ENCODE measurements around the gene PLA2G6. TPM values are rescaled to one million over a fixed set of nuclear protein-coding genes. Genes with fewer than 3 reads are reported as not detected.
A peak's percentile ranks its signal among the peaks of the same experiment; 100 is the strongest.

The PLA2G6 gene
- total and polyA plus RNA-seq, 2 of the 13 experiments (the other 11 are each of a cell fraction or from before 2014, with no cell fraction given) = 4.8 to 11.5 TPM

GRCh38 chr22:38110008-38110862 lies 71.4 kb downstream of the PLA2G6 start, which contains the start of gene BAIAP2L2 (continued):
- TF ChIP-seq NCOA1 (CRISPR knock-in tag; IDR thresholded peaks at IDR 0.05) (no peak), SNAI1 (CRISPR knock-in tag; IDR thresholded peaks at IDR 0.05; ENCODE audit: borderline replicate concordance) (no peak), ZNF367 (CRISPR knock-in tag; IDR thresholded peaks at IDR 0.05; ENCODE audit: borderline replicate concordance) (no peak), TERF1 (CRISPR knock-in tag; IDR thresholded peaks at IDR 0.05) (no peak), CHD2 (IDR thresholded peaks at IDR 0.05; ENCODE audit: low read depth, low read length) (no peak), ZBTB10 (CRISPR knock-in tag; IDR thresholded peaks at IDR 0.05; ENCODE audit: borderline replicate concordance) (no peak), XRCC5 (optimal IDR thresholded peaks at IDR 0.05; ENCODE audit: low read length) (no peak), ZFAT (CRISPR knock-in tag; conservative IDR thresholded peaks at IDR 0.05) (no peak), TBP (CRISPR knock-in tag; IDR thresholded peaks at IDR 0.05) (no peak), TSC22D2 (CRISPR knock-in tag; IDR thresholded peaks at IDR 0.05; ENCODE audit: borderline replicate concordance) (no peak), RXRB (CRISPR knock-in tag; IDR thresholded peaks at IDR 0.05; ENCODE audit: borderline replicate concordance) (peak; percentile 57), NFIB (CRISPR knock-in tag; IDR thresholded peaks at IDR 0.05; ENCODE audit: borderline replicate concordance) (no peak), TCF7 (IDR thresholded peaks at IDR 0.05; ENCODE audit: low read depth) (no peak), KLF9 (CRISPR knock-in tag; IDR thresholded peaks at IDR 0.05; ENCODE audit: low read depth) (no peak), KLF12 (CRISPR knock-in tag; IDR thresholded peaks at IDR 0.05; ENCODE audit: borderline replicate concordance) (no peak; the same call in 1 of the 2 replicates), MIER2 (CRISPR knock-in tag; IDR thresholded peaks at IDR 0.05) (no peak), MAFG (CRISPR knock-in tag; IDR thresholded peaks at IDR 0.05) (no peak), FOXC1 (CRISPR knock-in tag; IDR thresholded peaks at IDR 0.05; ENCODE audit: borderline replicate concordance) (peak; percentile 24; the same call in 1 of the 2 replicates), FOXK2 (IDR thresholded peaks at IDR 0.05) (no peak), NFKB2 (CRISPR knock-in tag; IDR thresholded peaks at IDR 0.05; ENCODE audit: borderline replicate concordance) (peak; percentile 69; the same call in 1 of the 2 replicates), PLRG1 (conservative IDR thresholded peaks at IDR 0.05) (no peak)
- TF ChIP-seq, protein P1, sequence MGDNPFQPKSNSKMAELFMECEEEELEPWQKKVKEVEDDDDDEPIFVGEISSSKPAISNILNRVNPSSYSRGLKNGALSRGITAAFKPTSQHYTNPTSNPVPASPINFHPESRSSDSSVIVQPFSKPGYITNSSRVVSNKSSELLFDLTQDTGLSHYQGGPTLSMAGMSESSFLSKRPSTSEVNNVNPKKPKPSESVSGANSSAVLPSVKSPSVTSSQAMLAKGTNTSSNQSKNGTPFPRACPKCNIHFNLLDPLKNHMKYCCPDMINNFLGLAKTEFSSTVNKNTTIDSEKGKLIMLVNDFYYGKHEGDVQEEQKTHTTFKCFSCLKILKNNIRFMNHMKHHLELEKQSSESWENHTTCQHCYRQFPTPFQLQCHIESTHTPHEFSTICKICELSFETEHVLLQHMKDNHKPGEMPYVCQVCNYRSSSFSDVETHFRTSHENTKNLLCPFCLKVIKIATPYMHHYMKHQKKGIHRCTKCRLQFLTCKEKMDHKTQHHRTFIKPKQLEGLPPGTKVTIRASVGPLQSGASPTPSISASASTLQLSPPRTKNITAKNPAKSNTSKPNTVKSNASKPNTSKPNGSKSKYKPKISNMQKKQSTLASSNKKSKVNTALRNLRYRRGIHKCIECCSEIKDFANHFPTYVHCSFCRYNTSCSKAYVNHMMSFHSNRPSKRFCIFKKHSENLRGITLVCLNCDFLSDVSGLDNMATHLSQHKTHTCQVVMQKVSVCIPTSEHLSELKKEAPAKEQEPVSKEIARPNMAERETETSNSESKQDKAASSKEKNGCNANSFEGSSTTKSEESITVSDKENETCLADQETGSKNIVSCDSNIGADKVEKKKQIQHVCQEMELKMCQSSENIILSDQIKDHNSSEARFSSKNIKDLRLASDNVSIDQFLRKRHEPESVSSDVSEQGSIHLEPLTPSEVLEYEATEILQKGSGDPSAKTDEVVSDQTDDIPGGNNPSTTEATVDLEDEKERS (CRISPR knock-in tag; IDR thresholded peaks at IDR 0.05) = 0 out of 2 replicates have a peak, but pooled peaks have one; percentile 50
- TF ChIP-seq, protein P2, sequence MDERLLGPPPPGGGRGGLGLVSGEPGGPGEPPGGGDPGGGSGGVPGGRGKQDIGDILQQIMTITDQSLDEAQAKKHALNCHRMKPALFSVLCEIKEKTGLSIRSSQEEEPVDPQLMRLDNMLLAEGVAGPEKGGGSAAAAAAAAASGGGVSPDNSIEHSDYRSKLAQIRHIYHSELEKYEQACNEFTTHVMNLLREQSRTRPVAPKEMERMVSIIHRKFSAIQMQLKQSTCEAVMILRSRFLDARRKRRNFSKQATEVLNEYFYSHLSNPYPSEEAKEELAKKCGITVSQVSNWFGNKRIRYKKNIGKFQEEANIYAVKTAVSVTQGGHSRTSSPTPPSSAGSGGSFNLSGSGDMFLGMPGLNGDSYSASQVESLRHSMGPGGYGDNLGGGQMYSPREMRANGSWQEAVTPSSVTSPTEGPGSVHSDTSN (CRISPR knock-in tag; IDR thresholded peaks at IDR 0.05) = no peak
